Activated CD4-positive, alpha-beta memory T cell treated with anti-CD3 and anti-CD28 coated beads for 36 hours (primary cell): ENCODE measurements around the gene TANGO2. TPM values are rescaled to one million over a fixed set of nuclear protein-coding genes. Genes with fewer than 3 reads are reported as not detected.

Experiments used
- CTCF ChIA-PET: fragments of 350-600 bp; sonication (Branson Sonifier 250); formaldehyde crosslinking; loops from one replicate; lab custom pipeline; 2021; ENCODE audit warnings: antibody characterized with exemption, inconsistent platforms; lab: Charles Lee
- POLR2A ChIA-PET: fragments of 350-600 bp; sonication (Branson Sonifier 250); formaldehyde crosslinking; loops from one replicate; lab custom pipeline; 2021; ENCODE audit warnings: antibody characterized with exemption; lab: Charles Lee
- DNase-seq: peaks from one replicate; pipeline ENCODE4 v3.0.0-alpha.2; 2020
- H3K27ac Mint-ChIP-seq: one replicate; pipeline ENCODE4 v1.8.0; 2021; ENCODE audit warnings: mixed read lengths
- H3K27me3 Mint-ChIP-seq: one replicate; pipeline ENCODE4 v1.8.0; 2021; ENCODE audit warnings: mixed read lengths
- H3K36me3 Mint-ChIP-seq: one replicate; pipeline ENCODE4 v1.8.0; 2021; ENCODE audit warnings: mixed read lengths
- H3K4me1 Mint-ChIP-seq: one replicate; pipeline ENCODE4 v1.8.0; 2021; ENCODE audit warnings: low read depth, mixed read lengths
- H3K4me3 Mint-ChIP-seq: one replicate; pipeline ENCODE4 v1.8.0; 2021; ENCODE audit warnings: mild to moderate bottlenecking, mixed read lengths
- H3K9me3 Mint-ChIP-seq: one replicate; pipeline ENCODE4 v1.8.0; 2021; ENCODE audit warnings: mixed read lengths
- intact Hi-C: fragments of 100-400 bp; cut with micrococcal nuclease; formaldehyde crosslinking; loops from one replicate; pipeline ENCODE4 v1.15.1; 2023
- total RNA-seq, 2 experiments: library from RNA; stranded (reverse); gene quantifications; one replicate each; pipeline ENCODE4 v1.2.3, GENCODE V29; 2021

The TANGO2 gene
- total RNA-seq, 2 experiments from 2014 or later = 20.7 to 23.6 TPM

DNA sequence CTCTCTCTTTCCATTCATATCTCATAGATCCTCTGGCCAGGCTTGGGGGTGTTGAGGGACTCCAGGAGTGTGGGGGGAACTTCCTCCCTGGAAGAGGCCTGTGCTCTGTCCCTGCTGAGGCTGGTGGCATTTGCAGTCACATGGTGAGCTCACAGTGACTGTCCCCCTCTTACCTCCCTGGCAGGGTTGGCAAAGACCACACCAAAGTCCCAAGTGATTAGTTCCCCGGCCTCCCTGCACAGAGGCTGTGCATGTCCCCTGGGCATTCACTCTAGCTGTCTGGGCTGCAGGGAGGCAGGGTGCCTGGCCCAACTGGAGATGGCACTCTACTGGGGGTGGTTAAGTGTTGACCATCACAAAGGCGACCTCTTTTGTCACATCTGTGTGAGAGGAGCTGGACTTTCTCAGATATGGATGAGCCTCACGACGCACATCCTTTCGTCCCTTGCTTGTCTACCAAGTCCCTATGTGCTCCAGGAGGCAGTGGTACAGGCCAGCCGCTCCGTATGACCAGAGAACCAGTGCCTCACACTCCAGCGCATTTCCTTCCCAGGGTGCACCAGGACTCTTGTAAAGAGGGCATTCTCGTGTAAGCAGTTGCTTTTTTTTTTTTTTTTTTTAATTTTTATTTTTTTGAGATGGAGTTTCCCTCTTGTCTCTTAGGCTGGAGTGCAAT lies 8.8 kb downstream of the TANGO2 start:
- no peak for DNase-seq
- intact Hi-C loops = no loop called here
- Mint-ChIP-seq H3K9me3 (no peaks in the 10 kb centered on the region), H3K4me3 (no peak overlapping the region), H3K27me3 (no peaks in the 10 kb centered on the region), H3K36me3 (no peaks in the 10 kb centered on the region), H3K27ac (no peak overlapping the region), H3K4me1 (peaks cover 20% of the 10 kb centered on the region)
- CTCF ChIA-PET = no interaction called here
- POLR2A ChIA-PET = interaction anchor here (0.6 kb wide), 1 partner anchor 9 kb away, joined by 3 read pairs; the partner anchor contains the start of gene TANGO2

DNA sequence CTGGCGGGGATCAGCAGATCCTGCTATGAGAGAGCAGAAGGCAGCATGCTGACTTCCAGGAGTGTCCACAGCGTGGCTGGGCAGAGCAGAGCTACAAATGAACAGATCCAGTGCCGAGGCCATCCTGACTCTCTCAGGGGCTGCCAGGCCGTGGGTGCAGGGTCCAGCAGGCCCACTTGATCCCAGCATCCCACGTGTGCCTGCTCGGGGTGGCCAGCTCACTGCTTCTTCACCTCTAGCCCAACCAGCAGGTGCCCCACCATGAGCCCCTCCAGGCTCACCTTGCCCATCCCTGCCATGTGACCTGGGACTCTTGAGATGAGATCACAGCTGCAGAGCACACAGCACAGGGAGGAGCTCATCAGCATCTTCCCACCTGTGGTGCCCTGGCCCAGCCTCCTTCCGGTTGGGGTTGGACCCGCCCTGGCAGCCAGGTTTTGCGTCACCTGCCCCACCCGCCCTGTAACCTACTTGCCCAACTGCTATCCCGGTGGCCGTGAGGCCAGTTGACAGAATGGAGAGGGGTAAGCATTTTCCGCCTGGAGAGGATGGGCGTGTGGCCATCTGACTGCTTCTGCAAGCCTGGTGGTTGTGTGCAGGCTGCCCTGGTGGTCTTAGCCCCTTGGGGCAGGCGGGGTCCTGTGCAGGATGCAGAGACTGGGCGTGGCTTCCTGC lies 11.0 kb downstream of the TANGO2 start:
- Mint-ChIP-seq H3K36me3 (peaks cover 3% of the 10 kb centered on the region), H3K4me3 (no peak overlapping the region), H3K27me3 (no peaks in the 10 kb centered on the region), H3K9me3 (no peaks in the 10 kb centered on the region), H3K4me1 (peaks cover 22% of the 10 kb centered on the region), H3K27ac (no peak overlapping the region)
- ChIA-PET CTCF (no interaction called here), POLR2A (interaction anchor here (1.4 kb wide), 1 partner anchor 10 kb away, joined by 4 read pairs; the partner anchor contains the start of gene TANGO2)
- intact Hi-C loops = no loop called here
- DNase-seq = peak; percentile 70

DNA sequence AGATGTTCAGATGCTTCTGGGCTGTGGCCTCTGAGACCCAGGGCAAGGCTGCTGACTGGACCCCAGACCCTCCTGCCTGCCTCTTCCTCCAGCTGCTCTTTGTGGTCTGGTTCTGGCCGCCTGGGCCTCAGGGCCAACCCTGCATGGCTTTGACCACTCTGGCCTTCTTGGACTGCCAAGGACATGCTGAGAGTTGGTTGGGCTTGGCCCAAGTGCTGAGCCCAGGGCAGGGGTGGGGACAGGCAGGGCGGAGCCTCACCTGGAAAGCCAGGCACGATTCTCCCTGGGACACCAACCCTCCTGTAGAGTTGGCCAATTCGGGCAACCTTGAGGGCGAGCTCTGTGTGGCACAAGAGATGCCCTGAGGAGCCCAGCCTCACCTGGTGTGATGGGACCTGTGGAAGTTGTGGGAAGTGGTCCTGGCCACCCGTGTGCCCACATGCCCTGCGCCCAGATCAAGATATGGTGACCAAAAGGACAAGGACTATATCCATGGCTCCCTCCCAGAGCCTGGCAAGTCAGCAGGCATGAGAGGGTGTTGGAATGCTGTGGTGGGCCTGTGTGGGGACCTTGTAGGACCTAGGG lies 11.6 kb downstream of the TANGO2 start:
- no peaks in the 10 kb centered on the region for H3K27me3 Mint-ChIP-seq
- ChIA-PET POLR2A (interaction anchor here (1.4 kb wide), 1 partner anchor 11 kb away, joined by 4 read pairs; the partner anchor contains the start of gene TANGO2), CTCF (no interaction called here)
- no peak overlapping the region for H3K4me3 Mint-ChIP-seq
- peaks cover 7% of the 10 kb centered on the region for H3K36me3 Mint-ChIP-seq
- H3K9me3 Mint-ChIP-seq = no peaks in the 10 kb centered on the region
- H3K27ac Mint-ChIP-seq = no peak overlapping the region
- intact Hi-C loops = no loop called here
- no peak for DNase-seq
- H3K4me1 Mint-ChIP-seq = peaks cover 29% of the 10 kb centered on the region

DNA sequence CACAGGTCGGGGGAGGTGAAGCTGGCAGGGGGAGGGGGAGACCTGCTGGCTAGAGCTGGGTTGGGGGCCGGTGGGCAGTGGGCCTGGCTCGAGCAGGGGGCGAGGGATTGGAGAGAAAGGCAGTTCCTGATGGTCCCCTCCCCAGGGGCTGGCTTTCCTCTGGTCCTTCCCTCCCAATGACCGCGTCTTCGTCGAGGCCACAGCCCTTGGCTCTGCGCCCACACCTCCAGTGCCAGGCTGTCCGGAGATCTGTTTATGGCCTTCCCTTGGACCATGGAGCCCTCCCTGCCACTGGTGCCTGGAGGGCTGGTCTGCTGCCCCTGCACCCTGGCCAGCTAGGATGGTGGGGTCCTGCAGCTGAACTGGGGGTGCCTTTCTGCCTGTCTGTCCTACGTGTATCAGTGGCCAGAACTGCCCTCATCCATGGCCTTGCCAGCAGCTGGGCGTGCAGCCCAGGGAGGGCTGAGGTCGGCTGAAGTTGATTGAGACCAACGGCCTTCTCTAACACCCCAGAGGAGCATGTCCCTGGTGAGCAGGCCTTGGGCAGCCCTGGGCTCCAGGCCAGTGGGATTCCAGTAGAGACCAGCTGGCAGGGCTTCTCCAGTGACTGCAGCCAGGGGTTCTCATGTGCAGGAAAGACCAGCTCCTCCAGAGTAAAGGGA lies 12.3 kb downstream of the TANGO2 start:
- peaks cover 13% of the 10 kb centered on the region for H3K36me3 Mint-ChIP-seq
- no peak for DNase-seq
- CTCF ChIA-PET = interaction anchor here (0.8 kb wide), 1 partner anchor 20 kb away, joined by 3 read pairs; no protein-coding TSS in a partner anchor
- intact Hi-C loops = no loop called here
- H3K27me3 Mint-ChIP-seq = no peaks in the 10 kb centered on the region
- no peaks in the 10 kb centered on the region for H3K9me3 Mint-ChIP-seq
- no peak overlapping the region for H3K4me3 Mint-ChIP-seq
- H3K4me1 Mint-ChIP-seq = peaks cover 33% of the 10 kb centered on the region
- POLR2A ChIA-PET = no interaction called here
- no peak overlapping the region for H3K27ac Mint-ChIP-seq

DNA sequence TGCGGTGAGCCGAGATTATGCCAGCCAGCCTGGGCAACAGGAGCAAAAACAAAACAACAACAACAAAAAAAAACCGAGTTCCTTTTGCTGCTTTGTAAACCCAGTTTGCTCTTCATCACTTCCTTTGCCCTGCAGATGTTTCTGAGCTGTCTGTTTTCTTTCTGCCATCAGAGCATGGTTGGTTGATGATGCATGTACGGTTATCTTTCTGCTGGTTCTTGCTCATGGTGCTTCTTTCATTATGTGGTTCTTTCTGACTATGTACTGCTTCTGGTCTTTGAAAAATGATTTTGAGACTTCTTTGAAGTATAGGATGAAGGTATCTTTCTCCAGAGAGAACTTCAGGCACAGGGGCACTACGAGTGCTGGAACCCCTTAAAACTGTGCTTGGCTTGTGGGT lies 13.2 kb downstream of the TANGO2 start:
- POLR2A ChIA-PET = no interaction called here

DNA sequence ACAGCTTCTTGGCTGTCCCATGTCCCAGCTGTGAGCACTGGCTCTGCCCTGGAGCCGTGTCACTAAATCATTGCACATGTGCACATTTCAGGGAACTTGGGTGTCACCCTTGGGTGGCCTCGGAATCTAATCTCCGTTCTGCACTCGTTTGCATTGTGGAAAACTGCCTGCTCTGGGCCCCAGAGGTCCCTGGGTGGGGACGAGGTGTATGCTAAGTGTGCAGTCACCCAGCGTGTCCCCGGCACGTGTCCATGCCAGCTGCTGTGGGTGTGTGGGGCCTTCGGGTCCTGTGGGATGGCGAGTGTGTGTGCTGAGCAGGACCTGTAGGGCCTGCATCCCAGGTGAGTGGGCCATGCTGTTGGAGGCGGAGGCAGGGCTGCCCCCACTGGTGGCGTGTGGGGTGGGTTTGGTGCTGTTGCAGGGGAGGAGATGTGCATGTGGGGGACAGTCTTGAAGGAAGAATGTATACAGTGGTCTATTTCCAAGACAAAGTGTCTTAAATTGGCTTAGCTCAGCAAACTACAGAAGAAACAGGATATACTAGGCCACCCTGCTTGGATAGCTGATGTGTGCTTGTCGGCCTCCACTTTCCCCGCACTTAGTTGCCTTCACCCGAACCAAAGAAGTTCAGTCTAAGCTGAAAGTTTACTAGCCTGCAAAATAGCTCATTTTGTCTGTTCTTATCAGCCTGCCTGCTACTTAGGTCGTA lies 14.6 kb downstream of the TANGO2 start:
- H3K27me3 Mint-ChIP-seq = no peaks in the 10 kb centered on the region
- H3K9me3 Mint-ChIP-seq = no peaks in the 10 kb centered on the region
- no peak overlapping the region for H3K27ac Mint-ChIP-seq
- ChIA-PET CTCF (no interaction called here), POLR2A (no interaction called here)
- no peak for DNase-seq
- H3K4me3 Mint-ChIP-seq = no peak overlapping the region
- H3K36me3 Mint-ChIP-seq = peaks cover 17% of the 10 kb centered on the region
- intact Hi-C loops = loop anchor here (2.0 to 5.0 kb wide), 2 partner anchors 15 to 37 kb away; partner anchors contain the start of gene TANGO2
- peaks cover 33% of the 10 kb centered on the region for H3K4me1 Mint-ChIP-seq

More for the DNA sequence above, 13.2 kb downstream of the TANGO2 start:
- Mint-ChIP-seq H3K4me1 (peaks cover 33% of the 10 kb centered on the region), H3K27me3 (no peaks in the 10 kb centered on the region), H3K4me3 (no peak overlapping the region), H3K9me3 (no peaks in the 10 kb centered on the region), H3K27ac (no peak overlapping the region), H3K36me3 (peaks cover 13% of the 10 kb centered on the region)
- intact Hi-C loops = no loop called here
- CTCF ChIA-PET = interaction anchor here (0.6 to 0.7 kb wide), 2 partner anchors 86 to 121 kb away, joined by 3 read pairs; no protein-coding TSS in a partner anchor
- DNase-seq = no peak

DNA sequence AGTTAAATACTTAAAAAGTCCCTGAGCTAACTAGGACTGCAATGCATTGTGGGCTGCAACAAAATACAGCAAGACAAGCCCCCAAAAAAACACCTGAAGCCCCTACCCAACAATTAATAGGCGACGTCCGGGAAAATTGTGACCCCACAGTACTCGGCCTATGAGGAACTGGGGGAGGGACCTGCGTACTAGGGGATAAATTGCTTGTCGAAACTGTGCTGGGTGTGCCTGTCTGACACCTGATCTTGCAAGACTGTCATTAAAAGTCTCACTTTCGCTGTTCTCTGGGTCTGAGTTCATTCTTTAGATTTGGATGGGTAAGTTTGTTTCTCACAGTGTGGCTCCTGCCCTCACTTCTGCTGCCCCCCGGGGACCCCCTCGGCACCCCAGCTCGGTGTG lies 15.2 kb downstream of the TANGO2 start:
- ChIA-PET CTCF (no interaction called here), POLR2A (no interaction called here)
- Mint-ChIP-seq H3K36me3 (peaks cover 17% of the 10 kb centered on the region), H3K4me3 (no peak overlapping the region), H3K4me1 (peaks cover 33% of the 10 kb centered on the region), H3K9me3 (no peaks in the 10 kb centered on the region), H3K27me3 (no peaks in the 10 kb centered on the region), H3K27ac (no peak overlapping the region)
- no peak for DNase-seq
- intact Hi-C loops = loop anchor here (2.0 to 5.0 kb wide), 2 partner anchors 15 to 36 kb away; partner anchors contain the start of gene TANGO2

DNA sequence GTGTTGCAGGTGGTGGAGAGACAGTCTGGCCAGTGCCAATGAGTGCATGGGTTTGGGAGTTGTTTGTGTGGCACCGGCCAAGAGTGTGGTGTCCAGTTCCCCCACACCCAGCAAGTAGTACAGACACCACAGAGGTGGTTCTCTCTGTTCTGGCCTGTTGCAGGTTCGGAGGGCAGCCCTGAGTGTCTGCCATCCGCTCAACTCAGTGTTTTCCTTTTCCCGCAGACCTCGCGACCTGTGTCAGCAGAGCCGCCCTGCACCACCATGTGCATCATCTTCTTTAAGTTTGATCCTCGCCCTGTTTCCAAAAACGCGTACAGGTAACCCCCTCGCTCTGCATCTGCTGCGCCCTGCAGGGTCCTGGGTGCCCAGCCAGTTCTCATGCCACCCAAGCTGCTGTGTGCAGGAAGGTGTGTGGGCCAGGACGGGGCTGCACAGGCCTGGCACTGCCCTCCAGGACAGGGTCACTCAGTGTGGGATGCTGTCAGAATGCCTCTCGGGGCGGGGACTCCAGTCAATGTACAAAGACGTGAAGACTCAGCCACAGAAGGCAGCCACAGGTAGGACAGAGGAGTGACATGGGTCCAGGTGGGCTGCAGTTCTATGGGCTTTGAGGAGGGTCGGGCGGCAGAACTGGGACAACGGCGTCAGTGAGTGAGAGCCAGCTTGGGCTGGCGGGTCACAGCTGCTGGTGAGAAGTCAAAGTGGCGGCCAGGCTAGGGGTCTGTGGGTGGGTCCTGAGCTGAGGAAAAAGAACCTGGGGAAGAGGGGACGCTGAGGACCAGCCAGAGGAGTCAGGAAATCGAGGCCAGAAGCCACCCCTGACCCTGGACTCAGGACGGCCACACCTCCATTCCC lies 15.9 kb downstream of the TANGO2 start:
- Mint-ChIP-seq H3K4me3 (no peak overlapping the region), H3K4me1 (peaks cover 28% of the 10 kb centered on the region), H3K9me3 (no peaks in the 10 kb centered on the region), H3K27me3 (no peaks in the 10 kb centered on the region), H3K27ac (peak overlapping the region; percentile 75), H3K36me3 (peaks cover 17% of the 10 kb centered on the region)
- POLR2A ChIA-PET = no interaction called here
- intact Hi-C loops = loop anchor here (2.0 to 5.0 kb wide), 2 partner anchors 16 to 36 kb away; partner anchors contain the start of gene TANGO2
- CTCF ChIA-PET = no interaction called here
- no peak for DNase-seq

DNA sequence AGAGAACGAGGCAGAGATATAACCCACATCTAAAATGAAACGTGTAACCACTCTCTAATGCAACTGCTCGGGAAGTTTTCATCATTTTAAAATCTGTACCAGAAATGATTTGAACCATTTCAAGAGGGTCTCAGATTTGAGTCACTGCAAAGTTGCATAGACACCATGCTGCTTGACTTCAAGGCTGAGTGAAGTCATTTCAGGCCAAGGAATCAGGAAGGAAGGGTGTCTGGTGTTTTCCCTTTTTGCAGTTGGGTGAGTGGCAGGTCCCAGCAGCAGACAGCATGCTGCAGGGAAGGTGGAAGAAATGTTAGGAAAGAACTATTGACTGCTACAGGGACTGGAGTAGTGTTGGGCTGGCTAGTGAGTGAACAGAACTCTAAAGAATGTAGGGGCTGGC lies 16.5 kb downstream of the TANGO2 start:
- POLR2A ChIA-PET = no interaction called here
- CTCF ChIA-PET = no interaction called here
- H3K27me3 Mint-ChIP-seq = no peaks in the 10 kb centered on the region
- H3K4me1 Mint-ChIP-seq = peaks cover 23% of the 10 kb centered on the region
- H3K4me3 Mint-ChIP-seq = no peak overlapping the region
- intact Hi-C loops = loop anchor here (2.0 to 5.0 kb wide), 2 partner anchors 17 to 35 kb away; partner anchors contain the start of gene TANGO2
- peak; percentile 42 for DNase-seq
- H3K36me3 Mint-ChIP-seq = peaks cover 17% of the 10 kb centered on the region
- peak overlapping the region; percentile 75 for H3K27ac Mint-ChIP-seq
- no peaks in the 10 kb centered on the region for H3K9me3 Mint-ChIP-seq

DNA sequence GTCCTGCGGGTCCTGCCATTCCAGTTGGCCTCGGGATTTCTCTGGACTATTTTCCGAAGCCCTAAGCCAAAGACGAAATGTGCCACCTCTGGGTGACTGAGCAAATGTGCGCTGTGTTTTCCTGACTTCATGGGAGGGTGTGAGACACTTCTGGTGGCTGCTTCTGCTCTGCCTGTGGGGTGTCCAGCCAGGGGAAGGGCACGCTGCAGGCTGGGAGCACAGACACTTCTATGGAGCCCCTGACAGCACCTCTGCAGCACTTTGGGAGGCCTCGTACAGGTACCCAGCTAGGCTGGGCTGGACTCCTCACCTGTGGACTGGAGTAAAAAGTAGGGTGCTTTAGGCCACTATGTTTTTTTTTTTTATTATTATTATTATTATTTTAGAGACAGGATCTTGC lies 17.7 kb downstream of the TANGO2 start:
- Mint-ChIP-seq H3K9me3 (no peaks in the 10 kb centered on the region), H3K4me3 (no peak overlapping the region), H3K27ac (no peak overlapping the region), H3K27me3 (no peaks in the 10 kb centered on the region), H3K36me3 (peaks cover 22% of the 10 kb centered on the region), H3K4me1 (peaks cover 20% of the 10 kb centered on the region)
- intact Hi-C loops = loop anchor here (5.0 kb wide), 1 partner anchor 34 kb away; no protein-coding TSS in a partner anchor
- ChIA-PET POLR2A (interaction anchor here (0.6 kb wide), 1 partner anchor 14 kb away, joined by 3 read pairs; no protein-coding TSS in a partner anchor), CTCF (no interaction called here)
- DNase-seq = no peak
